NB4 (cell line): ENCODE results near the gene CADPS2.

Experiments
- DNase-seq: peaks from one replicate; pipeline ENCODE4 v3.0.0; 2010; ENCODE audit warnings: low read depth
- H3K4me3 ChIP-seq: one replicate; pipeline ENCODE4 v1.5.1; 2011; ENCODE audit warnings: mild to moderate bottlenecking, low read depth, low read length, moderate library complexity
- MYC ChIP-seq: IDR thresholded peaks from 2 replicates; pipeline ENCODE4 v1.6.1; 2011; ENCODE audit warnings: low read depth, low read length
- POLR2A ChIP-seq: IDR thresholded peaks from 2 replicates; pipeline ENCODE4 v1.6.1; 2011; ENCODE audit warnings: mild to moderate bottlenecking; ENCODE audit not compliant: insufficient read length; ENCODE audit errors: extremely low read depth
- TF ChIP-seq, protein P1 (sequence below): IDR thresholded peaks from 2 replicates; pipeline ENCODE4 v1.6.1; 2011; ENCODE audit warnings: low read depth, low read length
- TF ChIP-seq, protein P2 (sequence below): IDR thresholded peaks from one replicate; pipeline ENCODE4 v1.5.1; 2012; ENCODE audit warnings: low read depth, low read length

CADPS2 gene

DNA sequence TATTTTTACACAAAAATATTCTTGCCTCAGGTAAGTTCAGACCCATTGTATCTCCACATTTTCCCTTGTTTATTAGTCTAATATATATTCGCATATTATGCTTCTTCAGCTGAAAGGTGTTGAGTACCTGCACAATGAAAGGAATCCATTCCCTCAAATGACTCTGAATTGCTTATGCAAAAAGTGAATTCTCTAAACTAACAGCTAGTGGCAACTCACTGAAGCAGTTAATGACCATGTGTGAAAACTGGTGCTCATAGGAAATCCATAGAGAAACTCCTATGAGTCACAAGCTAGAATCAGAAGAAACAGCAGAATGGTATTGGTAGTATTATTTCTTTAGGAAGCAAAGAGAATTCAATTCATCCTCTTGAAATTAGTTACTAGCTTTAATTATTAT lies 150.1 kb downstream of the CADPS2 start:
- TF ChIP-seq, protein P1, sequence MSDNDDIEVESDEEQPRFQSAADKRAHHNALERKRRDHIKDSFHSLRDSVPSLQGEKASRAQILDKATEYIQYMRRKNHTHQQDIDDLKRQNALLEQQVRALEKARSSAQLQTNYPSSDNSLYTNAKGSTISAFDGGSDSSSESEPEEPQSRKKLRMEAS = no peak
- TF ChIP-seq, protein P2, sequence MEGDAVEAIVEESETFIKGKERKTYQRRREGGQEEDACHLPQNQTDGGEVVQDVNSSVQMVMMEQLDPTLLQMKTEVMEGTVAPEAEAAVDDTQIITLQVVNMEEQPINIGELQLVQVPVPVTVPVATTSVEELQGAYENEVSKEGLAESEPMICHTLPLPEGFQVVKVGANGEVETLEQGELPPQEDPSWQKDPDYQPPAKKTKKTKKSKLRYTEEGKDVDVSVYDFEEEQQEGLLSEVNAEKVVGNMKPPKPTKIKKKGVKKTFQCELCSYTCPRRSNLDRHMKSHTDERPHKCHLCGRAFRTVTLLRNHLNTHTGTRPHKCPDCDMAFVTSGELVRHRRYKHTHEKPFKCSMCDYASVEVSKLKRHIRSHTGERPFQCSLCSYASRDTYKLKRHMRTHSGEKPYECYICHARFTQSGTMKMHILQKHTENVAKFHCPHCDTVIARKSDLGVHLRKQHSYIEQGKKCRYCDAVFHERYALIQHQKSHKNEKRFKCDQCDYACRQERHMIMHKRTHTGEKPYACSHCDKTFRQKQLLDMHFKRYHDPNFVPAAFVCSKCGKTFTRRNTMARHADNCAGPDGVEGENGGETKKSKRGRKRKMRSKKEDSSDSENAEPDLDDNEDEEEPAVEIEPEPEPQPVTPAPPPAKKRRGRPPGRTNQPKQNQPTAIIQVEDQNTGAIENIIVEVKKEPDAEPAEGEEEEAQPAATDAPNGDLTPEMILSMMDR = no peak
- TF ChIP-seq POLR2A (no peak), MYC (no peak)
- no peak for DNase-seq
- no peak overlapping the region for H3K4me3 ChIP-seq

DNA sequence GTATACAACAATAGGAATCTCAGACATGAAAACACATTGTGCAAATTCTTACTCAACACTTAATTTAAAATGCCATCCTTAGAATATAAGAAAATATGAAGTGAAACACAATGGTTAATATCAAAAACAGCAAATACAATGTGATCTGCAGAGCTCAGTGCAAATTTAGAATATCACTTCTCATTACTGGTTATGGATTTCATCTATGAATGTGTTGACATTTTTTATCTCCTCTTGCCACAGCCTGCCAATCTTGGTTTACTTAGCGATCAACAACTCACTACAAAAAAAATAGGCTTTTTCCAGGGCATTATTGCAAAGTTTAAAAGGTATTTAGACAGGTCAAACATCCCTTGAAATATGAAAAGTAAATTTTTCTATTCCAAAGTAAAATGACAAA lies 158.5 kb downstream of the CADPS2 start:
- TF ChIP-seq POLR2A = no peak
- TF ChIP-seq MYC = no peak
- TF ChIP-seq, protein P1 = no peak
- TF ChIP-seq, protein P2 = no peak
- no peak for DNase-seq

DNA sequence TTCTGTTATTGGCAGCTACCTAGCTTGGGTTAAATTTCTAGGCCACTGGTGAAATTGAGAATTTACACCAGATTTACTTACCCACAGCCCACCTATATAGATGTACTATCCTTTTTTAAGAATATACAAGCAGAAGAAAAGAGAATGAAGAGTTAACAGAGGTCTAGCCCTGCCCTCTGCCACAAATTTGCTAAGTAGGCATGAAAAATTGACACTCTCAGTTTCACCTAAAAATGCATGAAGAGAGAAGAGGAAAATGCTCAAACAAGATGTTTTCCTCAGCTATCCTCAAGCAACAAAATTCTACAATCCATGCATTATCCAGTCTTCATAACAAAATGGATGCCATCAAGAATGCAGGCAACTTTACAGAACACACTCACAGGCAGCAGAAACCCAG lies 158.9 kb downstream of the CADPS2 start:
- TF ChIP-seq, protein P1 = no peak
- TF ChIP-seq, protein P2 = no peak
- TF ChIP-seq MYC = no peak
- no peak for TF ChIP-seq POLR2A
- no peak for DNase-seq
- H3K4me3 ChIP-seq = no peak overlapping the region

More for the DNA sequence above, 158.5 kb downstream of the CADPS2 start:
- no peak overlapping the region for H3K4me3 ChIP-seq

DNA sequence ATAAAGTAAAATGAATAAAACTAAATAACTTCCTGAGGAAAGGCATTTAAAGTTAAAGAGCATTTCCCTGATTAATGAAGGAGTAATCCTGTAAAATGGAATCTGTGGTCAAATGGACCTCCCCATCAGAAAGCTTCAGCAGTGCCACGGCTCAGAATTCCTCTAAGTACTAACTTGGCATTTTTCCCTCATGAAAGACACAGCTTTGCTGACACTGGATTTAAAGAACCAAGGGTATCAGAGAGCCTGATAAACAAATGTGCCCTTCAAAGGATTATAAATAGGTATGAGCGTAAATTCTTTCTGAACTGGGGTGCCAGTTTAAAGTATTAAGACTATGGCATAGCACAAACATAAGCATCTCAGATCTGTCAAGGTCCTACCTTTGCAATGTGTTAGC lies 159.4 kb downstream of the CADPS2 start:
- DNase-seq = no peak
- TF ChIP-seq MYC (no peak), POLR2A (no peak)
- TF ChIP-seq, protein P2 = no peak
- TF ChIP-seq, protein P1 = no peak
- H3K4me3 ChIP-seq = no peak overlapping the region

DNA sequence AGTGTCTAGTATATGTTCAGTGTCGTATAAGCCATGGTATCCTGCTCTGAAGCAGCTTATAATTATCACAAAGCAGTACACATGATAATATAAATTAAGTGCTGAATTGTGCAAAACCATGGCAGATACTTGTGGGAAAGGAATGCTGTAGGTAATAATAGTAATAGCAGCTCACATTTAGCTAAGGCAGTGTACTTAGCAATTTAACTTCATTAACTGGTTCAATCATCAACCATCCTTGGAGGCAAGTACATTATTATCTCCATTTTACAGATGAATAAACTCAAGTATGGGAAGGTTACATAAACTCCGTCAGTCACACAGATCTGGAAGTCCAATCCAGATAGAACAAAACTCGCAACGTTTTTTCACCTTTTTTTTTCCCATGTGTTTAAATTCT lies 161.9 kb downstream of the CADPS2 start:
- no peak overlapping the region for H3K4me3 ChIP-seq
- TF ChIP-seq POLR2A (no peak), MYC (no peak)
- TF ChIP-seq, protein P2 = no peak
- TF ChIP-seq, protein P1 = no peak

DNA sequence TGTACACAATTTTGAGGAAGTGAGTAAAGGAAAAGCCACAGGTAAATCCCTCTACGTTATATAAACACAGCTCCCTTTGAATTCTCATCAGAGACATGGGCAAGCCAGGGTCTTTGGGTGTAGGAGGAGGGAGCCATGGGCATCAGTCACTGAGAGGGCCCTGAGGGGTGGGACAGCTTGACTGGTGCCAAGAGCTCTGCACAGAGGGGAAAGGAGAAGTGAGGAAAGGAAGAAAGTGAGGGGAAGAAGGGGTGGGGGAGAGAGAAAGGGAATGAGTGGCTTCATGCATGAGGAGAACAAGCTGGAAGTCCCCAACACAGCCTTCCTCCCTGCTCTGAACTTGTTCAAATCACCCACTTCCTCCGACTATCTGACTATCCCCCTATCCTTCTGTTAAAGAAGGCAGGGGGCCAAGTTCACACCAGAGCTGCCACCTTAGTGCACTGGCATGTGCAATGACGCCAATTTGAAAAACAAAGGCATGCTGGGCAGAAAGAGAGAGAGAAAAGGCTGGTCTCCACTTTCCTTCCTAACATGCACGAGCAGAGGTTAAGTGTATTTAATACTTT lies 167.2 kb downstream of the CADPS2 start:
- DNase-seq = no peak
- no peak overlapping the region for H3K4me3 ChIP-seq
- TF ChIP-seq POLR2A = no peak
- no peak for TF ChIP-seq MYC
- TF ChIP-seq, protein P2 = no peak
- TF ChIP-seq, protein P1 = no peak

More for the DNA sequence above, 161.9 kb downstream of the CADPS2 start:
- no peak for DNase-seq
